H1 (cell line): ENCODE results near the gene CLEC4E. TPM values are rescaled to one million over a fixed set of nuclear protein-coding genes. Genes with fewer than 3 reads are reported as not detected.

ENCODE experiments used
- CTCF ChIA-PET: fragments of 300-600 bp; sonication (Branson Sonifier 250); formaldehyde crosslinking; loops from one replicate; lab custom pipeline; 2021; ENCODE audit not compliant: partially characterized antibody; lab: Charles Lee
- POLR2A ChIA-PET: fragments of 300-600 bp; sonication (Branson Sonifier 250); formaldehyde crosslinking; loops from one replicate; lab custom pipeline; 2021; ENCODE audit warnings: inconsistent platforms; ENCODE audit not compliant: partially characterized antibody; lab: Charles Lee
- DNase-seq, 2 experiments: peaks; one replicate each; pipeline versions ENCODE4 v3.0.0 to v3.0.0-alpha.2; 2010 to 2022; ENCODE audit warnings: low spot score in 2 of 2, low read depth in 1 of 2, mixed read lengths in 1 of 2
- FAIRE-seq: peaks from 2 replicates; lab custom pipeline; 2011; peaks lifted over from hg19 to GRCh38; lab: Jason Lieb, UNC
- H2AFZ ChIP-seq: 2 replicates; pipeline ENCODE4 v1.8.1; 2012; ENCODE audit warnings: low read length, inconsistent platforms
- H2AK5ac ChIP-seq: 2 replicates; pipeline ENCODE4 v1.6.1; 2013; ENCODE audit warnings: low read depth, low read length
- H2BK120ac ChIP-seq: replicated peaks from 2 replicates; pipeline ENCODE3; 2013; ENCODE audit warnings: low read depth, low read length, inconsistent platforms
- H2BK12ac ChIP-seq: 2 replicates; pipeline ENCODE4 v1.6.1; 2013; ENCODE audit warnings: low read depth, low read length
- H2BK15ac ChIP-seq: 2 replicates; pipeline ENCODE4 v1.6.1; 2013; ENCODE audit warnings: low read length
- H2BK20ac ChIP-seq: 2 replicates; pipeline ENCODE4 v1.6.1; 2013; ENCODE audit warnings: low read length
- H2BK5ac ChIP-seq: 2 replicates; pipeline ENCODE4 v1.6.1; 2013; ENCODE audit warnings: low read depth, low read length
- H3K14ac ChIP-seq: 2 replicates; pipeline ENCODE4 v1.6.1; 2013; ENCODE audit warnings: inconsistent platforms; ENCODE audit not compliant: insufficient read length
- H3K18ac ChIP-seq: 2 replicates; pipeline ENCODE4 v1.6.1; 2013; ENCODE audit warnings: low read length; ENCODE audit errors: extremely low read depth
- H3K23ac ChIP-seq: 2 replicates; pipeline ENCODE4 v1.6.1; 2013; ENCODE audit warnings: inconsistent platforms; ENCODE audit not compliant: insufficient read length
- H3K23me2 ChIP-seq: 2 replicates; pipeline ENCODE4 v1.6.1; 2013; ENCODE audit warnings: low read depth, low read length
- H3K27ac ChIP-seq: 2 replicates; pipeline ENCODE4 v1.6.1; 2011; ENCODE audit warnings: low read depth, low read length, inconsistent platforms
- H3K27me3 ChIP-seq, 4 experiments: replicated peaks in 1 of 4; 1 replicate in 1 of 4; 2 replicates in 3 of 4; pipeline versions ENCODE4 v1.6.1 to v1.8.1; 2011 to 2013; ENCODE audit warnings: low read length in 3 of 4, mild to moderate bottlenecking in 3 of 4, inconsistent platforms in 2 of 4, mixed read lengths in 2 of 4, moderate library complexity in 1 of 4; ENCODE audit not compliant: control insufficient read depth in 3 of 4, insufficient read depth in 3 of 4; ENCODE audit errors: extremely low read depth in 1 of 4
- H3K36me3 ChIP-seq, 4 experiments: 2 replicates each; pipeline versions ENCODE4 v1.6.1 to v1.8.1; 2011 to 2013; ENCODE audit warnings: mild to moderate bottlenecking in 4 of 4, low read length in 3 of 4, moderate library complexity in 2 of 4, control low read depth in 1 of 4, inconsistent platforms in 1 of 4; ENCODE audit not compliant: insufficient read depth in 4 of 4, control insufficient read depth in 2 of 4
- H3K4ac ChIP-seq: replicated peaks from 2 replicates; pipeline ENCODE3; 2013; ENCODE audit warnings: low read length, low read depth, mixed read lengths, inconsistent platforms; ENCODE audit not compliant: insufficient read length
- H3K4me1 ChIP-seq, 4 experiments: replicated peaks in 1 of 4; 1 replicate in 1 of 4; 2 replicates in 3 of 4; pipeline versions ENCODE4 v1.6.1 to v1.8.1; 2011 to 2013; ENCODE audit warnings: low read length in 3 of 4, inconsistent platforms in 2 of 4, mixed read lengths in 1 of 4; ENCODE audit not compliant: insufficient read depth in 4 of 4, control insufficient read depth in 3 of 4
- H3K4me2 ChIP-seq, 2 experiments: 2 replicates each; pipeline versions ENCODE4 v1.6.1 to v1.8.1; 2011 to 2013; ENCODE audit warnings: low read depth in 2 of 2, low read length in 2 of 2, control low read depth in 1 of 2, inconsistent platforms in 1 of 2, mild to moderate bottlenecking in 1 of 2; ENCODE audit not compliant: insufficient read depth in 1 of 2
- H3K4me3 ChIP-seq, 4 experiments: fragments of 200-600, 300-600 bp in 1 of 4; sonication (generic), shearing (Covaris generic), sonication (Bioruptor Twin) in 1 of 4; 2 replicates each; pipeline versions ENCODE4 v1.5.1 to v1.8.1; 2011 to 2016; ENCODE audit warnings: low read length in 4 of 4, low read depth in 3 of 4, control low read depth in 2 of 4, inconsistent platforms in 2 of 4, mild to moderate bottlenecking in 2 of 4, mixed read lengths in 1 of 4, moderate library complexity in 1 of 4; ENCODE audit not compliant: insufficient read depth in 2 of 4; ENCODE audit errors: extremely low read depth in 1 of 4
- H3K56ac ChIP-seq: replicated peaks from 2 replicates; pipeline ENCODE3; 2013; ENCODE audit warnings: low read depth, mild to moderate bottlenecking, mixed read lengths, low read length, inconsistent platforms; ENCODE audit not compliant: insufficient read length
- H3K79me1 ChIP-seq: 2 replicates; pipeline ENCODE4 v1.6.1; 2013; ENCODE audit warnings: low read depth, low read length, control low read depth
- H3K79me2 ChIP-seq, 2 experiments: 2 replicates each; pipeline versions ENCODE4 v1.6.1 to v1.8.1; 2012 to 2013; ENCODE audit warnings: low read length in 2 of 2, mild to moderate bottlenecking in 2 of 2, inconsistent platforms in 1 of 2; ENCODE audit not compliant: insufficient read depth in 2 of 2, control insufficient read depth in 1 of 2
- H3K9ac ChIP-seq, 4 experiments: replicated peaks in 1 of 4; 1 replicate in 1 of 4; 2 replicates in 3 of 4; pipeline versions ENCODE4 v1.6.1 to v1.8.1; 2011 to 2013; ENCODE audit warnings: low read depth in 3 of 4, low read length in 3 of 4, control low read depth in 2 of 4, mild to moderate bottlenecking in 2 of 4, moderate library complexity in 2 of 4, inconsistent platforms in 1 of 4; ENCODE audit errors: extremely low read depth in 1 of 4
- H3K9me3 ChIP-seq, 2 experiments: 2 replicates each; pipeline versions ENCODE4 v1.6.1 to v1.8.1; 2012 to 2013; ENCODE audit warnings: mild to moderate bottlenecking in 2 of 2, moderate library complexity in 2 of 2, control low read depth in 1 of 2, inconsistent platforms in 1 of 2, low read depth in 1 of 2, low read length in 1 of 2, mixed read lengths in 1 of 2; ENCODE audit not compliant: insufficient read depth in 2 of 2
- H4K20me1 ChIP-seq, 2 experiments: replicated peaks in 1 of 2; 2 replicates each; pipeline versions ENCODE3 to v1.8.1; 2011 to 2013; ENCODE audit warnings: inconsistent platforms in 2 of 2, low read length in 2 of 2, mild to moderate bottlenecking in 1 of 2; ENCODE audit not compliant: insufficient read depth in 2 of 2, control insufficient read depth in 1 of 2
- H4K5ac ChIP-seq: 2 replicates; pipeline ENCODE4 v1.6.1; 2013; ENCODE audit warnings: low read length, low read depth, mixed read lengths, inconsistent platforms; ENCODE audit not compliant: insufficient read length
- H4K8ac ChIP-seq: 2 replicates; pipeline ENCODE4 v1.8.0; 2013; ENCODE audit warnings: mild to moderate bottlenecking, moderate library complexity, low read length, inconsistent platforms; ENCODE audit not compliant: insufficient read depth; ENCODE audit errors: extremely low read depth
- H4K91ac ChIP-seq: replicated peaks from 2 replicates; pipeline ENCODE3; 2013; ENCODE audit warnings: low read length, mixed read lengths, inconsistent platforms; ENCODE audit not compliant: insufficient read length
- BACH1 ChIP-seq: IDR thresholded peaks from 2 replicates; pipeline ENCODE4 v1.6.1; 2012; ENCODE audit warnings: low read length, improper control_type of control experiment
- CEBPB ChIP-seq: IDR thresholded peaks from 2 replicates; pipeline ENCODE4 v1.6.1; 2012; ENCODE audit warnings: low read depth, low read length
- CTBP2 ChIP-seq: IDR thresholded peaks from 2 replicates; pipeline ENCODE4 v1.7.0; 2011; ENCODE audit warnings: borderline replicate concordance, mild to moderate bottlenecking, moderate library complexity, mixed read lengths, low read length; ENCODE audit not compliant: insufficient read depth, insufficient read length
- KDM4A ChIP-seq: IDR thresholded peaks from one replicate; pipeline ENCODE4 v1.7.1; 2012; ENCODE audit warnings: low read depth, mild to moderate bottlenecking, moderate library complexity, low read length, inconsistent platforms; ENCODE audit not compliant: severe bottlenecking
- NANOG ChIP-seq: IDR thresholded peaks from 2 replicates; pipeline ENCODE4 v1.6.1; 2011; ENCODE audit warnings: low read length, low read depth, mild to moderate bottlenecking, inconsistent platforms; ENCODE audit not compliant: insufficient read depth, poor library complexity, severe bottlenecking
- POLR2AphosphoS5 ChIP-seq: IDR thresholded peaks from 2 replicates; pipeline ENCODE4 v1.6.1; 2011; ENCODE audit warnings: low read depth, low read length
- POU5F1 ChIP-seq: IDR thresholded peaks from 2 replicates; pipeline ENCODE4 v1.6.1; 2011; ENCODE audit warnings: low read depth, mild to moderate bottlenecking, low read length, moderate library complexity
- SP4 ChIP-seq: IDR thresholded peaks from 2 replicates; pipeline ENCODE4 v1.6.1; 2012; ENCODE audit warnings: low read length, inconsistent platforms
- TAF1 ChIP-seq: IDR thresholded peaks from 2 replicates; pipeline ENCODE4 v1.6.1; 2011; ENCODE audit warnings: mild to moderate bottlenecking, low read depth, low read length
- TAF7 ChIP-seq: optimal IDR thresholded peaks from 2 replicates; pipeline ENCODE3; 2011; ENCODE audit warnings: low read depth, mild to moderate bottlenecking, inconsistent platforms, low read length, moderate library complexity, borderline replicate concordance
- WGBS, 2 experiments: shearing (Covaris generic) in 1 of 2; methylation state at CpG; one replicate each; pipeline versions ENCODE4 v1.1.6 to v1.1.7; 2013 to 2015; ENCODE audit warnings: low lambda C conversion rate in 2 of 2, mixed read lengths in 2 of 2, inconsistent platforms in 1 of 2, low coverage in 1 of 2, missing lambda C conversion rate in 1 of 2; ENCODE audit not compliant: insufficient replicate concordance in 2 of 2, insufficient coverage in 1 of 2, insufficient read length in 1 of 2; ENCODE audit errors: extremely low coverage in 1 of 2, missing lambda C conversion rate in 1 of 2; 5-methylcytosine and 5-hydroxymethylcytosine counted together
- polyA plus RNA-seq, 7 experiments: library from polyadenylated mRNA; depleted of rRNA in 3 of 7; stranded (reverse) in 5 of 7; unstranded in 2 of 7; fragments of >200 nt in 5 of 7; fragments of 200-250 nt in 2 of 7; gene quantifications; 1 replicate in 5 of 7; 2 replicates in 1 of 7; 4 replicates in 1 of 7; pipeline versions ENCODE4 v1.2.1 to v1.2.3, GENCODE V29; 2011 to 2013; ENCODE audit warnings: missing spikeins in 2 of 7, mixed read lengths in 2 of 7
- total RNA-seq: library from RNA; stranded (reverse); fragmentation: NEBNext Ultra II Directional; extraction: Animal tissue kit (Norgen Biotek cat#: 25700); gene quantifications from 2 replicates; pipeline ENCODE4 v1.2.1, GENCODE V29; 2021

Gene CLEC4E
- total and polyA plus RNA-seq, 2 of the 8 experiments (the other 6 are each of a cell fraction or from before 2014, with no cell fraction given), result 0.03 TPM; not detected in 1

DNA sequence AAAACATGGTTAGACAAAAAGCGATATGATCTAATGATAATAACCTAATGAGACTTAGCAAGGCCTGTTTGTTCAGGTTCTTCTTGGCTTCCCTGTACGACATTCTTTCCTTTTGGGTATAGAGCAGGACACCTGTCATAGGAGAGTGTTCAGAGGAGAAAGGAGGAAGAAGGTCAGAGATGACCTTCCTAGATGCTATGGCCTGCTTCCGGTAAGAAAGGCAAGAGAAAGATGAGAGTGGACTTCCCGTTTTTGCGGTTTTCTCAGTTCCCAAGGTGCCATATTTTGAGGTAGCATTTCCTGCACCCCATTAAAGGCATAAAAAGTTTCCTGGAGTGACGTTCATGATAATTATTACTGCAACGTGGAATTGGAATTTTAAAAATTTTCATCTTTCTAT lies 8.7 kb downstream of the CLEC4E start:
- ChIA-PET POLR2A (no interaction called here), CTCF (no interaction called here)
- no peak overlapping the region for H4K8ac ChIP-seq
- FAIRE-seq, result no peak
- H3K4me2 ChIP-seq, result no peak overlapping the region
- no peaks in the 10 kb centered on the region for H3K27me3 ChIP-seq
- H3K79me2 ChIP-seq, result no peaks in the 10 kb centered on the region
- H3K9me3 ChIP-seq, result no peaks in the 10 kb centered on the region
- no peaks in the 10 kb centered on the region for H3K79me1 ChIP-seq
- H2AK5ac ChIP-seq, result no peak overlapping the region
- H2BK20ac ChIP-seq, result no peak overlapping the region
- H3K4me1 ChIP-seq, result peaks cover 0 to 8% (median 4%) of the 10 kb centered on the region in 4 experiments; a peak in 5 of 7 replicates
- H2AFZ ChIP-seq, result no peak overlapping the region
- no peak overlapping the region for H2BK120ac ChIP-seq
- no peak overlapping the region for H3K9ac ChIP-seq
- H4K20me1 ChIP-seq, result no peaks in the 10 kb centered on the region
- no peak overlapping the region for H3K27ac ChIP-seq
- no peak overlapping the region for H3K14ac ChIP-seq
- H3K56ac ChIP-seq, result no peak overlapping the region
- H3K23me2 ChIP-seq, result no peaks in the 10 kb centered on the region
- no peaks in the 10 kb centered on the region for H3K36me3 ChIP-seq
- no peak for TF ChIP-seq SP4
- no peak for TF ChIP-seq NANOG
- TF ChIP-seq KDM4A, result no peak
- no peak for TF ChIP-seq TAF7
- TF ChIP-seq POU5F1, result no peak
- TF ChIP-seq CTBP2, result no peak
- no peak for TF ChIP-seq CEBPB
- no peak for TF ChIP-seq POLR2AphosphoS5
- no peak for TF ChIP-seq TAF1
- TF ChIP-seq BACH1, result no peak
- H3K4me3 ChIP-seq, result no peak overlapping the region
- WGBS, 2 experiments, result 90% methylated on average over 7 of the region's 7 CpGs; no CpG with 5 or more reads in 1 of the 2 experiments
- no peak overlapping the region for H4K5ac ChIP-seq
- H2BK12ac ChIP-seq, result no peak overlapping the region
- no peak overlapping the region for H3K18ac ChIP-seq
- no peak overlapping the region for H2BK5ac ChIP-seq
- H4K91ac ChIP-seq, result no peak overlapping the region
- H3K4ac ChIP-seq, result no peak overlapping the region
- DNase-seq, result no peak
- no peak overlapping the region for H3K23ac ChIP-seq
- H2BK15ac ChIP-seq, result no peak overlapping the region
